ENCODE results near the gene FAAP24.

- TF ChIP-seq CTCF (optimal IDR thresholded peaks at IDR 0.05 in 1 of 3, IDR thresholded peaks at IDR 0.05 in 1 of 3, conservative IDR thresholded peaks at IDR 0.05 in 1 of 3; ENCODE audit: extremely low read depth in 1 of 3, insufficient read depth in 2 of 3, low read length in 3 of 3) (no peak), EZH2 (IDR thresholded peaks at IDR 0.05; ENCODE audit: low read length) (no peak)
Observed at GRCh38 chr19:32936065-32936464, 36.0 kb upstream of the FAAP24 start.
